GM19324 (cell line): Measurements from ENCODE around the gene GYG1.

ENCODE experiments used
- ATAC-seq: cut with Tn5 transposase; IDR thresholded peaks from one replicate; pipeline ENCODE4 v1.9.1; 2021; ENCODE audit warnings: mild to moderate bottlenecking, moderate library complexity; ENCODE audit not compliant: unreplicated experiment, low FRiP score

The GYG1 gene

DNA sequence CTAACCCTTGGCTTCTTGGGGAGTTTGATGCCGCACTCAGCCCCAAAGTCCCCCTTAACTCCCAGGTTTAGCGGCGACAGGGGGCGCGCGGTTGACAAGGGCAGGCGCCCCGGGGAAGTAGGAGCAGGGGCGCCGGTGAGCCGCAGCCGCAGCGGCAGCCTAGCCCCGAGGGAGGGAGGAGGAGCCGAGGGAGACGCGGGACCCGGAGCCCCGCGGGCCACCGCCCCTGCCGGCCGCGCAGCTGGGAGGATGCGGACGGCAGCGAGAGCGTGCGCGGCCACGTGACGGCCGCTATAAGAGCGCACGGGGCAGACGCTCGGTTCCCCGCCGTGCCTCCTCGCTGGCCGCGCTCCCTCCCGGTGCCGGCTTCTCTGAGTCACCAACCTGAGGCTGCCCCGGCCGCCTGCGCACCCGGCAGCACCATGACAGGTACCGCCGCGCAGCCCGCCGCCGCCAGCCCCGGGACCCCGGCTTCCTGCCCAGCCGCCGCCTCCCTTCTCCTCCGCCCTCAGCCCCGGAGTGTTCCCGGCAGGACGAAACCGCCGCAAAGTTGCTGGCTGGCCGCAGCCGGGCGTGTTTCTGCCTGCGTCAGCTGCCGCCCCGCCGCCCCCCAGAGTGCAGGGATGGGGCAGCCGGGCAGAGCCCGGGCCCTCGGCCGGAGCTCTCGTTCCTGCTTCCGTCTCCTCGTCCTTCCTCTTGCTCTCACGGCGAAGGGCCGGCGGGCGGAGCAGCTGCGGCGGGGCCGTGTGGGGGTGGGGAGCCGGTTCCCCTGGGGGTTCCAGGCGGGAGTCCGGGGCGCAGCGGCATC lies at the start of gene GYG1:
GYG1 (plus strand) TSS at position 322 of the 808 bp plus-strand sequence; CDS start at position 423, 101 bp downstream.
- ATAC-seq: peak; percentile 94

DNA sequence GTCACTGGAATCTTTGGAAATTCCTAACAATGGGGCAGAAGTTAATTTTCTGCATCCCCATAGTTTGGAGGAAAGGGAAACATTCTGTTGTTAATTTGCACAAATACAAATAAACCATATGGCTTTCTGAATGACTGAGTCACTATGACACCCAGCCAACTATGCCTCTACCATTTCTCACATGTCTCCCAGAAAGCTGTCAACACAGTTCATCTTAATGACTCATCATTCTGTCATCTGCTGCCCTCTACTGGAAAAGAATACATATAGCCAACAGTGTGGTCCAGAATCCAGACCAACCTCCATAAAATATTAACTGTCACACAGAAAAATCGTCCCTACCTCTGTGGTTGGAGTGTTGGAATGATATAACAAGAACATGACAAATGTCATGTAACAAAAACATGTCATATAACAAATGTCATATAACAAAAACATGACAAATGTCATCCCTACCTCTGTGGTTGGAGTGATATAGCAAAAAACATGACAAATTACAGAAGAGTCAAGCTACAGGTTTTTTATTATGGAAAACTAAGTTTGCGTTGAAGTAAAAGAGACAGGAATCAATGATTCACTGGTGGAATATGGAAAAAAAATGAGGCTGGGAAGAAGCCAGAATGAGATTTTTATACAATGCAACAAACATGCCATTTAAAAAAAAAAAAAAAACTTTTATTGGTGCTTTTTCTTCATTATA lies 47.7 kb upstream of the GYG1 start:
- ATAC-seq: peak; percentile 92

GRCh38 chr3:148945116-148945515 lies 46.2 kb upstream of the GYG1 start:
- ATAC-seq: no peak

GRCh38 chr3:148948913-148949657 lies 42.3 kb upstream of the GYG1 start:
- ATAC-seq: no peak

GRCh38 chr3:148950806-148951205 lies 40.5 kb upstream of the GYG1 start:
- ATAC-seq: peak; percentile 56

- no peak for ATAC-seq
Measured at GRCh38 chr3:148951599-148952361, 39.6 kb upstream of the GYG1 start.

DNA sequence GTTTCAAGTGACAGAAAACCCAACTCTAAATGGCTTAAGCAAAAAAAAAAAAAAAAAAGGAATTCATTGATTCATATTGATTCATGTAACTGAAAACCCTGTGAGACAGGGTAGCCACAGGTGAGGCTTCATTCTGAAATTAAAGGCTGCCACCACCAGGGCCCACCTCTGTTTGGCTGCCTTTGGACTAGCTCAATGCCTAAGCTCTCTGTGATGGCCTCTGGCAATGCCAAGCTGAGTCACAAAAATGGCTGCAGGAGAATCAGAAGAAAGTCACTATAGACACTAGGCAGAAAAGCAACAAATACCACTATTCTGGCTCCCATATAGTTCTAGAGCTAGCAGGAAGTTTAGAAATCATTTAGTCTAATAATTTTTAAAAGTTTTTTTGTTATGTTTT lies 38.2 kb upstream of the GYG1 start:
- no peak for ATAC-seq

DNA sequence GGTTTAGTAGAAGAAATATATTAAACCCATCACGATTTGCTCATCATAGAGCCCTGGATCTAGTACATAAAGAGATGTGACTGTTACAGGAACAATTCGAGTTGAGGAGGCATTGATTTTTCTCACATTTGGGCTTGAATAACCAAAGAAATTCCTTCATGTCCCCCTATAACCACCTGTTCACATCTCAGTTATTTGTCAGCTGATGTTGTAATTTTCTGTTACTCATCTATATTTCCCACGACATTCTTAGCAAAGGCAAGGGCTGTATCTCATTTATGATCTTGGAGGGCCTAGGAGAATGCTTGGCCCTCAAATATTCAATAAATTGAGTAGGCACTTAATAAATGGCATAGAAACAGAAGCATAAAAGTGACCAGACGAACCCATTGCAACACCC lies 36.4 kb upstream of the GYG1 start:
- ATAC-seq: no peak

DNA sequence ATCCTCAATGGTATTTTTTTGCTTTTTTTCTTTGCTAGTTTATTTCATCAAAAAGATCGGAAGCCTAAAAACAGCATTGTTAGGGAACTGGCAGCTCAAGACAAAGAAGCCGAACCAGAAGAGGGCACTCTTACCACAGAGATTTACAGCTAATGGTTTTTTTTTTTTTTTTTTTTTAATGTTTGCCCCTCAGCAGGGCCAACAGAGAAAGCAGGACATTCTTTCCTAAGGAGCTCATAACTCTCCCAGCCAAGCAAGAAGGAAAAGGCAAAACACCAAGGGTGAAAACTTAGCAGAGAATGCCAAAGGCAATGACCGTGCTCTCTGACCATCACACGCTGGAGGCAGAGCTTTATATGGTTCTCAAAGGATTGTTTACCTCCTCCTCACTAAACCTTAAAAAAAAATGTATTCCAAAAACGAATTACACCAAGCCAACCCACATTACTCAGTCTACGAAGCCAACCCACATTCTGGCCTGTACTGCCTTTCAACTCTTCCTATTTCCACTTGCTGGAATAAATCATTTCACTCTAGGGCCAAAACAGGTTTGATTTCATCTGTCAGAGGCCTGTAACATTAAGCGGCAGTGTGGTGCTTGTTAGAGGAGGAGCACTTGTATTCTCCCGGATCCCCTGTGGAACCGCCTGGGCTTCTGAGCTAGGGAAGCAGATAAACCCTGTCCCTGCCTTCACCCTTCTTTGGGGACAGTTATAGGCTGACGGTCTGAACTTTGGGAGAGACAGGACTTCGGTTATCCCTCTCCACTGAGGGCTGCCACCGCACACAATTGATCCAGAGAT lies 35.6 kb upstream of the GYG1 start:
- ATAC-seq: no peak

GRCh38 chr3:148957586-148957985 lies 33.8 kb upstream of the GYG1 start:
- ATAC-seq: no peak

DNA sequence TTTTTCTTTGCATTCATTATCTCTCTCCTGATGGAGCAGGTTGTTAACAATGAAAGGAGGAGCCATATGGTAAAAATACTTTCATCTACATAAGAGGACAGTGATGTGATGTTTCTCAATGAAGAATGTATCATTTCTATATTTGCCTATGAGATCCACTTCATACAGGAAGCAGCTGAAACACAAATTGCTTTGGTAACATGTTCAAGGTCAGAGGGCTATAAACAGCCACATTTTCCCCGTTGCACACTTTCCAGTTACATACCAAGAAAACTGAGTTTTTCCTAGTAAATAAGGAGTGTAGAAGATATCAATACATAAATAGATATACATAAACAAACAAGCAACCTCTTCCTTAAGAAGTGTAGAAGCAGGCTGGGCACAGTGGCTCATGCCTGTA lies 32.6 kb upstream of the GYG1 start:
- no peak for ATAC-seq

DNA sequence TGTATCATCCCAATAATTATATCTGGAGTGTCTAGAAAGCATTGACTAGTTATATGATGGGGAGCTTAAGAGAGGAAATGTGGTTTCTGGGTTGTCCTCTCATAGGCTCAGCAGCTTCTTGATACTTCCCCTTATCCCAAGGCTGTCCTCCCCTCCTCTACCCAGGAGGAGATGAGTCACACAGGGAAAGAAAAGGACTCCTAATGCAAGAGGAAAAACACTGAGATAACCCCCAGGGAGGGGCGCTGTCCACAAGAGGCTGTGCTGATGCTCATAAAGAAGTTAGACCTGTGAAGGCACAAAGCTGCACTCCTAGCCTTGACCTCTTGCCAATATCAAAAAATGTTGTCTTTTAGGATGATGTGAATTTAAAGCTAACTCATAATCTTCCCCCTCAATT lies 28.8 kb upstream of the GYG1 start:
- no peak for ATAC-seq

GRCh38 chr3:148964809-148965208 lies 26.5 kb upstream of the GYG1 start:
- ATAC-seq: no peak

- no peak for ATAC-seq
Measured at GRCh38 chr3:148968321-148968720, 23.0 kb upstream of the GYG1 start.

DNA sequence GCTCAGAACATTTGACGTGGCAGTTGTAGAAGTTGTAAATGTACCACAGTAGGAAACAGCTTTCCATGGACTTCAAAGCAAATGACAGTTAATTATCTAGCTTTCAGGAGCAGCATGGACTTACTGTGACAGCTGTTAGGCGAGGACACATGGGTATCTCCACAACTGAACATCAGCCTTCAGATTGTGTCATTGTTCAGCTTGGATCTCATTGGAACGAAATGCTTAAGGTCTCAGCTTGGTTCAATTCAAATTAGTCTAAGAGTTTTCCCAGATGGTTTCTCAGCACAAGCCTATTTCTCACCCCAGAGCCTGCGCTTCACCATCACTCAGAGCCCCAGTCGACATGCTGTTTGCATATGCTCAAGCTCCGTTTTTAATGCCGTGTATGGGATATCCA lies 21.1 kb upstream of the GYG1 start:
- ATAC-seq: no peak

- ATAC-seq: no peak
Measured at GRCh38 chr3:148971401-148972163, 19.8 kb upstream of the GYG1 start.

GRCh38 chr3:148974726-148975125 lies 16.6 kb upstream of the GYG1 start:
- ATAC-seq: no peak

- ATAC-seq: no peak
Measured at GRCh38 chr3:148975248-148975647, 16.1 kb upstream of the GYG1 start.

- no peak for ATAC-seq
Measured at GRCh38 chr3:148975696-148976095, 15.6 kb upstream of the GYG1 start.
